GM12892 (cell line): ENCODE measurements around the gene SREK1IP1.

Experiments
- POLR2A ChIP-seq: IDR thresholded peaks from 2 replicates; pipeline ENCODE4 v1.6.1; 2011; ENCODE audit warnings: low read depth, low read length, control low read depth
- POLR2AphosphoS5 ChIP-seq: IDR thresholded peaks from 2 replicates; pipeline ENCODE4 v1.6.1; 2011; ENCODE audit warnings: low read depth, low read length, control low read depth

DNA sequence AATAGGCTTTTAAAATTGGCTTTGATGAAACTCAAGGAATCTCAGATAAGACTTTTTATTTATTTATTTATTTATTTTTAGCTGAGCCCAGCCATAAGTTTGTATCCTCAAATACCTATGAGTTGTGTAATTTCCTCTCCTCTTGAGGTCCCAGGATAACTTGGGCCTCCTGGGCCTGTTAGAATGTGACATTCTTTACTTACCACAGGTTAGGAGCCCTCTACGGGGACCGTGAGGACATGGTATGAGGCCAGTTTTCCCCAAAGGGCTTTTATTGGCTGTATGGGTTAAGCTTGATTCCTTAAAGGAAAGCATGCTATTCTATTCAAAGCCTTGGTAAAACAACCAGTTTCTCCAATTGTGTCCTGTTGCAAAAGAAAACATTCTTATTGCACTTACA, 61.3 kb downstream of the SREK1IP1 start:
- TF ChIP-seq POLR2A (no peak), POLR2AphosphoS5 (no peak)
